GM18507 (cell line): ENCODE measurements around the gene ZNF524.

Experiments used
- DNase-seq: peaks from one replicate; pipeline ENCODE4 v3.0.0; 2011; ENCODE audit warnings: low read depth; ENCODE audit not compliant: insufficient read length; ENCODE audit errors: extremely low spot score
- FAIRE-seq: peaks from 2 replicates; lab custom pipeline; 2011; peaks lifted over from hg19 to GRCh38; lab: Jason Lieb, UNC

ZNF524 gene

GRCh38 chr19:55615543-55616394 is 15.7 kb downstream of the ZNF524 start:
- FAIRE-seq (no peak), DNase-seq (no peak)

GRCh38 chr19:55616395-55616875 is 16.3 kb downstream of the ZNF524 start:
- DNase-seq (no peak), FAIRE-seq (no peak)

DNA sequence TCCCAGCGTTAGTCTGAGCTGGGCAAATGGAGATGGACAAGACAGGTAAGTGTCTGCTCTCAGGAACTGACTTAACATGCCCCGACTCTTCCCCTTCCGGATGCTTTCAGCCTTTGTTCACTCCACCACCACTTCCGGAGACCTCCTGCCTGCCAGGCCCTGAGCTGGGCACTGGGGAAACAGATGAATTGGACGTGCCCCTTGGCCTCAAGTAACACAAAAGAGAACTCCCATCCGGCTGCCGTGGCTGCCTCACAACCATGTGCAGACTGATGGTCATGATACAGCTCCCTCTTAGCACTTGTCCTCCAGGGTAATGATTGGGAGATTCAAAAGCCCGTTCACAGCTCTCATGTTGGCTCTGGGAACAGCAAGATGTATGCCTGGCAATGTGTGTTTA is 17.3 kb downstream of the ZNF524 start:
- FAIRE-seq = no peak
- DNase-seq = no peak

DNA sequence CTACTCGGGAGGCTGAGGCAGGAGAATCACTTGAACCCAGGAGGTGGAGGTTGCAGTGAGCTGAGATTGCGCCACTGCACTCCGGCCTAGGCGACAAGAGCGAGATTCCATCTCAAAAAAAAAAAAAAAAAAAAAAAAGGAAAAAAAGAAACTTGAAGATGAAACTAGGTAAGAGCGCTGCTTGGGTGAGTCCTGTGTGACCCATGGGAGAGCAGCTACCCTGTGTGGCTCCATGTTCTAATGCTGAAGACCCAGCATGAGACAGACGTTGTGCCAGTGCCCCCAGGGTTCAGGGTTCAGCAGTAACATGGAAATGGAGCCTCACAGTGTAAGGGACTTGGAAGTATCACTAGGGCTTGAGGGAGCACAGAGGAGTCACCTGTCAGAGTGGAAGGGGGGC is 18.3 kb downstream of the ZNF524 start:
- no peak for DNase-seq
- FAIRE-seq = no peak

DNA sequence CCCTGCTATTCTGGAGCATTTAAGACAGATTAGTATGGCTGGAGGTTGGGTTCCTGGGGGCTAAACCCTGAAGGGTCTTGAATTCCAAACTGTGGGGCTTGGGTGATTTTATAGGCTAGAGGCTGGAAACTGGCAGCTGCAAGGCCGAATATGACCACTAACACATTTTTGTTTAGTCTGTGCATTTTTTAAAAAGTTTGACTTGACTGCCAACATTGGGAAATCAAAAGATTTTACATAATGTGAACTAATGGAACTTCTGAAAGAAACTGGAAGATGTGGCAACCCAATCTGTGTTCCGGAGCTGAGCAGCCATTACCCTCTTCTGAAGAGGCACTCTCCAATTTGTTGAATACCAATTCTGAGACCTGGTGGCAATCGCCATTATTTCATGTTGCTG is 19.2 kb downstream of the ZNF524 start:
- DNase-seq (no peak), FAIRE-seq (no peak)

- FAIRE-seq = no peak
- DNase-seq = no peak
These were observed 20.5 kb downstream of the ZNF524 start for GRCh38 chr19:55620410-55621204.

- no peak for DNase-seq
These were observed 21.2 kb downstream of the ZNF524 start for GRCh38 chr19:55621205-55621672.

DNA sequence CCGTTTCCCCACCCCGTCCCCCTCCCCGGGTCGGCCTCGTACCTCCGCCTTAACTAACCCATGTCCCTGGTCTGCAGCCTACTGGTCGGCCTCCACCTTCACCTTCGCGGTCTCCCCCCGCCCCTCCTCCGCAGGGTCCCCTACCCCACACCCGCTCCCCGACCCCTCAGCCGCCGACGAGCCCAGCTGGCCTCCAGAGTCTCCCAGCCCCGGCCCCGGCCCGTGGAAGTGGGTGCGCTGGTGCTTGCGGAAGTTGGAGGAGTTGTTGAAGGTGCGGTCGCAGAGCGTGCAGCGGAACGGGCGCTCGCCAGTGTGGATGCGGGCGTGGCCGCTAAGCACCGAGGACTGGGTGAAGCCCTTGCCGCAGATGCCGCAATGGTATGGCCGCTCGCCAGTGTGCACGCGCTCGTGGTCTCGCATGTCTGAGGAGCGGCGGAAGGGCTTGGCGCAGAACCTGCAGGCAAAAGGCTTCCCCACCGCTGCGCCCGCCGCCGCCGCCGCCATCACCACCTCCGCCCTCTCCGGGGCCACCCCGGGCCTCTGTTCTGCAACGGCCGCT is 21.7 kb downstream of the ZNF524 start:
- DNase-seq (no peak), FAIRE-seq (no peak)

More at GRCh38 chr19:55621205-55621672, 21.2 kb downstream of the ZNF524 start:
- FAIRE-seq = no peak

DNA sequence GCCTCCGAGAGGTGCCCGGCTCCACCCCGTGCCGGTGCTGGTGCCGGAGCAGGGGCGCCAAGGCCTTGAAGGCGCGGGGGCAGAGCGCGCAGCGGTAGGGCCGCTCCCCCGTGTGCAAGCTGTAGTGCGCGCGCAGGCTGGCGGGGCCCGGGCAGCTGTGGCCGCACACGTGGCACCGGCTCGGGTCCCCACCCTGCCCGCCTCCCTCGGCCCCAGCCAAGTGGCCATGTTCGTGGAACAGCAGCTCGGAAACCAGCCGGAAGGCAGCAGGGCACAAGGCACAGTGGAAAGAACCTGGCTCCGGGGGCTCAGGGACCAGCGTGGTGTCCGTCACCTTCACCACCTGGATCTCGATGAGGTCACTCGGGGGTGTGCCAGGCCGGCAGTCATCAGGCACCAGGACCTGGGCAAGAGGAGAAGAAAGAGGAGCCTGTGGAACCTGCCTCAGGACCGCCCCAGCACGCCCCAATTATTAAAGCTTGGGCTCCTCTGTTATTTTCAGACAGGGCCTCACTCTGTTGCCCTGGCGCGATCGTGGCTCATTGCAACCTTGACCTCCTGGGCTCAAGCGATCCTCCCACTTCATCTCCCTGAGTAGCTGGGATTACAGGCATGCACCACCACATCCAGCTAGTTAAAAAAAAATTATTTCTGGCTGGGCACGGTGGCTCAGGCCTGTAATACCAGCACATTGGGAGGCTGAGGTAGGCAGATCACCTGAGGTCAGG is 22.3 kb downstream of the ZNF524 start:
- no peak for FAIRE-seq
- DNase-seq = no peak

GRCh38 chr19:55623130-55623529 is 23.0 kb downstream of the ZNF524 start:
- FAIRE-seq (no peak), DNase-seq (no peak)

DNA sequence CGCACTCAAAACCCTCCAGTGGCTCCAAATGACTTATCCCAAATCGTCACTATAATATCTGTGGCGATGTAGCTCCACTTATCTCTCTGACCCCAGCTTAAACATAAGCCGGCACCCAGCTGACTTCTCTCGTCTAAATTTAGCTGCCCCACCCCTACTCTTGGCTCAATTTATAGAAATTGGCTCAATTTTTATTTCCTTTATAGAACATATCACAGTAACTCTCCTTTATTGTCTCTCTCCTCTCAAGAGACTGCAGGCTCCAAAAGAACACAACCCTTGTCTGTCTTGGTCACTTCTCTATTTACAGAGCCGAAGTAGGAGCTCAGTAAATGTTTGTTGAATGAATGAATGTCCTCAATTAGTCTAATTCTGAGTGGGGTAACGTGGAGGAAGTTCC is 23.5 kb downstream of the ZNF524 start:
- DNase-seq (no peak), FAIRE-seq (no peak)

DNA sequence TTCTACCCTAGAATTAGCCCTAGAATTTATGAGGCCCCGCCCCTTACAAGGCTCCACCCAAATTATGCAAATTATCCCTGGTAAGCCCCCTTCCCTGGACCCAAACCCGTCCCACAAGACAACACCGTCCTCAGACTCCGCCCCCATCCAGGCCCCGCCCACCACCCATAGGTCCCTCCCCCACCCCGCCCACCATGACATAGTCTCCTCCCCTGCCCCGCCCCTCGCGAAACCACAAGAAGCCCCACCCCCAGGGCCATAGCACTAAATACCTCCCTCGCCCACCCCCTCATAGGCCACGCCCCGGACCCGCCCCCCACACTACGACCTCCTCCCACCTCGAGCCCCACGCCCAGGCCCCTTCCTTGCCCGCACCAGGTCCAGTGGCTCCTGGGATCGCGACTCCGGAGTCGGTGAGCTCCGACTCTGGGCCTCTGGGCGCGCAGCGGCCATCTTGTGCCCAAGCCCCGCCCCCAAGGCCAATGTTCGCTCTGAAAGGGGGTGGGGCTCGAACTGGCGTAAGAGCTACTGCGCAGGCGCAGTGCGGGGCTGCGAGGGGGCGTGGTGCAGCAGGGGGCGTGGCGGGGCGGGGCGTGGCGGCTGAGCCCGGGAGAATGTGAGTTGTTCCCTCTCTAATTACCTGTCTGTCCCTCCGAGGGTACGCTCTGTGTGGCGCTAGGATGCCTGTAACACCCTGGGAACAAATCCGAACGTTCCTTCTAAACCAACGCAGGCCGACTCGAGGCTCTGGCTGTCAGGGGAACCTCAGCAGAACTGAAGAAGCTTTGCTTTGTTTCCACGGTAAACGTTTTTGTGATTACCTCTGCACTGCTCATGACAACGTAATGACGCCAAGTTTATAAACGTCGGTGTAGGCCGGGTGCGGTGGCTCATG is 24.3 kb downstream of the ZNF524 start, which contains the start of gene ZNF784:
Gene ZNF784, minus strand, starts transcription at position 458 of the 895 bp plus-strand sequence. Its CDS starts 5 bp downstream, at position 453.
- DNase-seq (no peak), FAIRE-seq (peak; percentile 89)

DNA sequence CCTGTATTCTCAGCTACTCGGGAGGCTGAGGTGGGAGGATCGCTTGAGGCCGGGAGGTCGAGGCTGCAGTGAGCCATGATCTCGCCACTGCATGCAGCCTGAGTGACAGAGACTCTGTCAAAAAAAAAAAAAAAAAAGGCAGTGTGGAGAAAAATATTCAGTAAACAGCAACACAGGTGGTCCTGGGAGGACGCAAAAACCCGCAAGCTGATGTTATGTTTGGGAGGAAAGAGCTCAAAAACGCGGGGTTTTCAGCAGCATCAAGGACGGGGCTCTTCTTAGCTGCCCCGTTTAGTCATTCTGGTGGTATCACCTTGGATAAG is 24.9 kb downstream of the ZNF524 start:
- DNase-seq = no peak
- FAIRE-seq = no peak

GRCh38 chr19:55626350-55626749 is 26.3 kb downstream of the ZNF524 start:
- no peak for DNase-seq
- FAIRE-seq = peak; percentile 69

DNA sequence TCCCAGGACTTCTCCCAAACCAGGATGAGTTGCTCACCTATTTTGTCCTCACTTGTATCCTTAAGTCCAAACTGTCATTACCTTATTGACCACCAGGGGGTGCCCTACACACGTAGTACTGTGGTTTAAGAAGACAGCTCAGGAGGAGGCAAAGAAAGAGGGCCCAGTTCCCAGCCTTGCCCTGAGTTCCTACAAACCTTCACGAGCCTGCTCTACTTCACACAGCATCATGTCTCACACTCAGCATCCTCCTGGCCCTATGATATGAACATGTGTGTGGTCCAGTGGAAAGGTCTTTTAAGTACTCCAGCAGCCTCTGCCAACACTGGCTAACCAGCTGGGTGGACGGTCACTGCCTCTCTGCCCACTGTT is 32.4 kb downstream of the ZNF524 start:
- DNase-seq (no peak), FAIRE-seq (peak; percentile 84)

DNA sequence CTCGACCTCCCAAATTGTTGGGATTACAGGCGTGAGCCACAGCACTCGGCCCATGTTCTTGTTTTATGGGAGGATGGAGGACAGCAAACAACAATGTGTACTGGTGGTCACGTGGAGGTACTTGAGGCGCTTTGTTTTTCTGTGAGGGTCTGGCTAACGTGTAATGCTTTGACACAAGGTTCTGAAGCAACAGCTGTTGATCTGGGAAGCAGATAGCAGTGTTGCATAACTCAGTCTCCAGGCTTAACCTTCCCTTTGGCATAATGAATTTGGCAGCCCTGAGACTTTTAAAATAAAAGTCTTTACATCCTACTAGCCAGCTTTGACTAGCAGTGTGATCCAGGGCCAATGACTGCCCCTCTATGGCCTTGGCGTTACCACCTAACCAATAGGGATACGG is 33.8 kb downstream of the ZNF524 start:
- DNase-seq = no peak
- no peak for FAIRE-seq

- DNase-seq = no peak
- no peak for FAIRE-seq
These were observed 35.2 kb downstream of the ZNF524 start for GRCh38 chr19:55635334-55635717.

DNA sequence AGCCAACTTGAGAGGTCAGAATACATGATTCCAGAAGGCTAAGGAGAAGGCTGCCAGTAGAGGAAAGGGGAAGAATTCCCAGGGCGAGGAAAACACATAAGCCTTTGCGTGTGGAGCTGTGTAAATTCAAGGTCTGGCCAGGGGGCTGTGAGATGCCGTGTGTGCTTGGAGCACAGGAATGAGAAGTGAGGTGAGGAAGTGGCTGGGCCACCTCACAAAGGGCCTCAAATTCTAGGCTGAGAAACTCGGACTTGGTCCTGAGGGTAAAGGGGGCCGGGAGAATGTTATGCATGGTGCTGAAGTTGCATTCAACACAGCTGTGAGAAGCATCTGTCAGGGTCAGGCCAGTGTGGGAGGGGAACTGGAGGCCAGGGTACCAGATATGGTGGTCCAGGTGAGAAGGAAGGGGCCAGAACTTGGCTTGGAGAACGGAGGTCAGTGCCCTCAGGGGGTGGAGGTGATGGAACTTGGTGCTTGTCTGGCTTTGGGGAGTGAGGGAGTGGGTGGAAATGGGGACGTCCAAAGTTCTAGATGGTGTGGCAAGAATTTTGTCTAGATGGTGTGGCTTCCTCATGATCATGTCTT is 35.9 kb downstream of the ZNF524 start:
- no peak for DNase-seq
- FAIRE-seq = no peak
